Activated naive CD4-positive, alpha-beta T cell treated with anti-CD3 and anti-CD28 coated beads, Interleukin-2, amount 50 U/mL, for 72 hours (primary cell): ENCODE results near the gene PYGL. TPM values are rescaled to one million over a fixed set of nuclear protein-coding genes. Genes with fewer than 3 reads are reported as not detected.
"Not testable (repeated sequence)": the region's sequence is repeated elsewhere in the genome, so short reads cannot be mapped to it uniquely, and the experiment has no call there.

Source experiments
- ATAC-seq, 2 donors: fragments of 150-1000 bp; cut with Tn5 transposase; 2 replicates each; pipeline ENCODE4 v1.10.0; 2021; ENCODE audit warnings: mild to moderate bottlenecking in 2 of 2, moderate library complexity in 2 of 2
- DNase-seq, 2 donors: peaks; one replicate each; pipeline ENCODE4 v3.0.0; 2021 to 2022; ENCODE audit warnings: low spot score in 2 of 2
- H3K27ac Mint-ChIP-seq, 2 donors: one replicate each; pipeline ENCODE4 v1.8.0; 2022; ENCODE audit warnings: mild to moderate bottlenecking in 2 of 2, mixed read lengths in 2 of 2
- H3K36me3 Mint-ChIP-seq, 2 donors: one replicate each; pipeline ENCODE4 v1.8.0; 2022; ENCODE audit warnings: mixed read lengths in 2 of 2
- H3K9me3 Mint-ChIP-seq, 2 donors: one replicate each; pipeline ENCODE4 v1.8.0; 2022; ENCODE audit warnings: mixed read lengths in 2 of 2
- total RNA-seq, 2 donors: library from RNA; stranded (reverse); gene quantifications; one replicate each; pipeline ENCODE4 v1.2.3, GENCODE V29; 2022

Gene PYGL
- total RNA-seq, 2 donors from 2014 or later: 0.30 to 1.8 TPM

GRCh38 chr14:50961605-50962221 is 17.4 kb upstream of the PYGL start:
- ATAC-seq (no peak), DNase-seq (no peak)
- no peak overlapping the region for H3K27ac Mint-ChIP-seq
- no peaks in the 10 kb centered on the region for H3K36me3 Mint-ChIP-seq
- H3K9me3 Mint-ChIP-seq: no peaks in the 10 kb centered on the region

GRCh38 chr14:50957296-50957695 is 13.0 kb upstream of the PYGL start:
- H3K9me3 Mint-ChIP-seq: no peaks in the 10 kb centered on the region
- no peaks in the 10 kb centered on the region for H3K36me3 Mint-ChIP-seq
- ATAC-seq (no peak), DNase-seq (no peak)
- no peak overlapping the region for H3K27ac Mint-ChIP-seq

GRCh38 chr14:50956421-50956820 is 12.1 kb upstream of the PYGL start:
- H3K9me3 Mint-ChIP-seq, H3K36me3 Mint-ChIP-seq, H3K27ac Mint-ChIP-seq, ATAC-seq, DNase-seq: not testable (repeated sequence)

GRCh38 chr14:50955373-50956043 is 11.2 kb upstream of the PYGL start:
- ATAC-seq (peak; percentile 88 to 91), DNase-seq (peak in 1 of 2 donors; percentile 52)
- Mint-ChIP-seq H3K36me3 (no peaks in the 10 kb centered on the region), H3K27ac (peak overlapping the region; percentile 77 to 82), H3K9me3 (no peaks in the 10 kb centered on the region)

GRCh38 chr14:50954811-50955372 is 10.6 kb upstream of the PYGL start:
- no peak for DNase-seq
- Mint-ChIP-seq H3K36me3 (no peaks in the 10 kb centered on the region), H3K27ac (peak overlapping the region; percentile 77 to 82), H3K9me3 (no peaks in the 10 kb centered on the region)
- ATAC-seq: peak; percentile 43 to 59

GRCh38 chr14:50953502-50953901 is 9.2 kb upstream of the PYGL start:
- no peak for ATAC-seq
- H3K27ac Mint-ChIP-seq: no peak overlapping the region

GRCh38 chr14:50951032-50951431 is 6.7 kb upstream of the PYGL start:
- Mint-ChIP-seq H3K36me3 (no peaks in the 10 kb centered on the region), H3K27ac (no peak overlapping the region), H3K9me3 (no peaks in the 10 kb centered on the region)
- no peak for ATAC-seq
- no peak for DNase-seq

More at GRCh38 chr14:50953502-50953901, 9.2 kb upstream of the PYGL start:
- no peaks in the 10 kb centered on the region for H3K36me3 Mint-ChIP-seq
- no peak for DNase-seq
- no peaks in the 10 kb centered on the region for H3K9me3 Mint-ChIP-seq

GRCh38 chr14:50948205-50948604 is 3.9 kb upstream of the PYGL start:
- Mint-ChIP-seq H3K9me3 (no peaks in the 10 kb centered on the region), H3K36me3 (peaks cover 0 to 4% of the 10 kb centered on the region in 2 donors), H3K27ac (no peak overlapping the region)
- no peak for DNase-seq
- ATAC-seq: no peak

GRCh38 chr14:50947446-50947845 is 3.2 kb upstream of the PYGL start:
- no peaks in the 10 kb centered on the region for H3K9me3 Mint-ChIP-seq
- H3K36me3 Mint-ChIP-seq: peaks cover 0 to 4% of the 10 kb centered on the region in 2 donors
- DNase-seq (no peak), ATAC-seq (no peak)
- no peak overlapping the region for H3K27ac Mint-ChIP-seq

GRCh38 chr14:50946234-50946935 is 2.1 kb upstream of the PYGL start:
- H3K36me3 Mint-ChIP-seq: peaks cover 0 to 11% of the 10 kb centered on the region in 2 donors
- ATAC-seq: no peak
- DNase-seq: no peak
- no peak overlapping the region for H3K27ac Mint-ChIP-seq
- no peaks in the 10 kb centered on the region for H3K9me3 Mint-ChIP-seq

- ATAC-seq (peak; percentile 50 to 67), DNase-seq (peak in 1 of 2 donors; percentile 6)
- no peaks in the 10 kb centered on the region for H3K9me3 Mint-ChIP-seq
- peaks cover 0 to 18% of the 10 kb centered on the region in 2 donors for H3K36me3 Mint-ChIP-seq
- no peak overlapping the region for H3K27ac Mint-ChIP-seq
Measured at GRCh38 chr14:50944647-50945413, 547 bp upstream of the PYGL start.

- DNase-seq: peak in 1 of 2 donors; percentile 7
Measured at GRCh38 chr14:50943261-50943942, 881 bp downstream of the PYGL start.

GRCh38 chr14:50941638-50942037 is 2.6 kb downstream of the PYGL start:
- peaks cover 0 to 18% of the 10 kb centered on the region in 2 donors for H3K36me3 Mint-ChIP-seq
- H3K9me3 Mint-ChIP-seq, ATAC-seq, DNase-seq, H3K27ac Mint-ChIP-seq: not testable (repeated sequence)

More at GRCh38 chr14:50943261-50943942, 881 bp downstream of the PYGL start:
- Mint-ChIP-seq H3K27ac (no peak overlapping the region), H3K9me3 (no peaks in the 10 kb centered on the region), H3K36me3 (peaks cover 0 to 18% of the 10 kb centered on the region in 2 donors)
- ATAC-seq: no peak

- no peak overlapping the region for H3K27ac Mint-ChIP-seq
- H3K36me3 Mint-ChIP-seq: peaks cover 0 to 18% of the 10 kb centered on the region in 2 donors
- H3K9me3 Mint-ChIP-seq: no peaks in the 10 kb centered on the region
- ATAC-seq (no peak), DNase-seq (no peak)
Measured at GRCh38 chr14:50941151-50941550, 3.1 kb downstream of the PYGL start.

- DNase-seq (no peak), ATAC-seq (no peak)
- Mint-ChIP-seq H3K27ac (no peak overlapping the region), H3K36me3 (peaks cover 0 to 14% of the 10 kb centered on the region in 2 donors), H3K9me3 (no peaks in the 10 kb centered on the region)
Measured at GRCh38 chr14:50937800-50938199, 6.5 kb downstream of the PYGL start.

GRCh38 chr14:50937325-50937724 is 7.0 kb downstream of the PYGL start:
- no peak overlapping the region for H3K27ac Mint-ChIP-seq
- H3K36me3 Mint-ChIP-seq: peaks cover 0 to 14% of the 10 kb centered on the region in 2 donors
- no peaks in the 10 kb centered on the region for H3K9me3 Mint-ChIP-seq
- ATAC-seq (no peak), DNase-seq (no peak)
